Measurements from ENCODE around the gene SAMD1.

DNA sequence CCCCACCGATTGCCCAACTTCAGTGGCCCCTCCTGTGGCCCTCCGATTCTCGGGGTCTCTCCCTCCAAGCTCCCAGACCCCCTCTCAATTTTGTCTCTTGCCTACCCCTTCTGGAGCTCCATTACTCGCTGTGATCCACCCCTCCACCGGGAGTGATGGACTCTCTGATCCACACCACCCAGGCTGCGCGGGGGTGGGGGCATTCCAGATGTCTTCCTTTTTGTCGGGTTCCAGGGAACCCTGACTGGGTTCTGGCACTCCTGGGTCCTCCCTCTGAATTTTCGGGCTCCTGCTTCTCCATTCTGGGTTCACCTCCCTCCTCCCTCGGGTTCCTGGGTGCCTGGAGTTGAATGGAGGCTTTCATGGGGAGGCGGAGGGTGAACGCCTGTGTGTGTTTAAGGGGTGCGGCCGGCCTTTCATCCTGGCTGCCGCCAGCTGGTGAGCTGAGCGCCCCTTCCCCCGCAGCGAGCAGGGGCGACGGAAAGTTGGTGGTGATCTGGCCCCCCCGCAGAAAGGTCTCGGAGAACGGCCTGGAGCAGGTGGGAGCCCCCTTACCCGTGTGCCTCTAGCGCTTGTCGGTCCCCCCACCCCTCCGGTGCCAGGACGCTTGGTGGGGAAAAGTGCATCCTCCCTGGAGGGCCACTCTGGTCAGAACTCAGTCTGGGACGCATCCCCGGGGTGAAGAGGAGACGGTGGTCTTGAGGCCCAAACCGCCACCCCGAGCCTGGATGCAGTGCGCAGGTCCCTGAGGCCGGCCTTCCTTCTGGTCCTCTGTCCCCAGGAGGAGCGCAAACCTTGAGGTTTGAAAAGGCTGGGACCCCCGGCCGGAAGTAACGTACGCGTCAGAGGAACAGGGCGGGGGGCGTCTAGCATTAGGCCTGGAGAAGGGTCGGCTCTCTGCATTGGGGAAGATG is 16.4 kb downstream of the SAMD1 start:
- TF ChIP-seq POLR2A (IDR thresholded peaks at IDR 0.05; ENCODE audit: low read depth, low read length) (no peak), POLR2AphosphoS5 (IDR thresholded peaks at IDR 0.05; ENCODE audit: low read depth, low read length) (no peak), TAF1 (IDR thresholded peaks at IDR 0.05; ENCODE audit: low read depth, low read length) (no peak), SPI1 (IDR thresholded peaks at IDR 0.05; ENCODE audit: low read depth, low read length) (no peak), POU2F2 (IDR thresholded peaks at IDR 0.05; ENCODE audit: low read depth, low read length) (no peak)

Data from GM12891 (cell line).